Measurements from ENCODE around the gene MINDY4B. TPM values are rescaled to one million over a fixed set of nuclear protein-coding genes. Genes with fewer than 3 reads are reported as not detected.

Gene MINDY4B
- total and polyA plus RNA-seq, 2 of the 13 experiments (the other 11 are each of a cell fraction or from before 2014, with no cell fraction given): not detected

DNA sequence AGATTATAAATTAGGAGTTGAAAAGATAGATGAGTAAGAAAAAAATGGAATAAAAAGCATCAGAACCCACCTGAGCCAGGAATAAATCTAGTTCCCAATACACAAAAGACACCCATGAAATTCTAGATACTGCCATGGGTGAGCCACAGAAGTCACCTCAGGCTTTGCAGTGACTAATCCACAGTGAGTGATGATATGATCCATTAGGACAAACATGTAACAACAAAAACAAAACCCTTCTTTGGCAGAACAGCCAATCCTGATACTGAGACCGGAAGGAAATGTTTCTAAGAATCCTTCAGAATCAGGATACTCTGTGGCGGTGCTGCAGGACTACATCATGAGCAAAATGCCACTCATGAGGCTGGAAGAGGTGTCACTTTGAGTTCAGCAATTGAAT lies 15.0 kb upstream of the MINDY4B start (continued):
- TF ChIP-seq RNF219 (CRISPR knock-in tag; IDR thresholded peaks at IDR 0.05): no peak
- TF ChIP-seq ZFP41 (CRISPR knock-in tag; IDR thresholded peaks at IDR 0.05; ENCODE audit: borderline replicate concordance): no peak

DNA sequence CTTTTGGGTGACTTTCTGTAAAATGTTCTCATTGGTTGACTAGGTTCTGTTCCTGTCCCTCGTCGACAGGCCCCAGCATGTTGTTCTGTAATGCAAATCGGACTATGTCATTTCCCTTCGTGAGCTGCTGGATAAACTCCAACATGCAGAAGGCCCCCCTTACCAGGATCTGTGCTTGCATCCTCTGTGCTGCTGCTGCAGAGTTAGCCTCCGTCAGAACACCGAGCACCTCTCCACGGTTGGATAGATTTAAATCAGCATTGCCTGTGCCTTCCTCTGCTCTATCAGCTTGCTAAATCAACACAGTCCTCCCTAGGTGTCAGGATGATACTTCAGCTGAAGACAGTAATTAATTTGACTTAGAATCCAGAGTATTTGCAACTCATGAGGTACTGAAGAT lies 12.7 kb upstream of the MINDY4B start:
- 18% methylated on average over 7 of the region's 7 CpGs for WGBS (ENCODE audit: low lambda C conversion rate)
- Histone ChIP-seq H3K27ac (ENCODE audit: extremely low read length, insufficient read depth, low read length) (no peak overlapping the region), H3K36me3 (replicated peaks in 1 of 2; ENCODE audit: control insufficient read depth in 1 of 2, insufficient read depth in 2 of 2, low read length in 2 of 2) (no peaks in the 10 kb centered on the region), H3K4me2 (ENCODE audit: low read depth, low read length) (no peak overlapping the region), H3K27me3 (ENCODE audit: control insufficient read depth in 1 of 2, insufficient read depth in 2 of 2, low read length in 2 of 2) (peaks cover 0 to 2% of the 10 kb centered on the region in 2 experiments; a peak in 1 of 5 replicates), H2AFZ (ENCODE audit: low read length) (no peak overlapping the region), H3K9me3 (ENCODE audit: low read length) (no peaks in the 10 kb centered on the region), H3K4me3 (replicated peaks in 1 of 3; ENCODE audit: insufficient read depth in 1 of 3, low read depth in 2 of 3, low read length in 3 of 3) (no peak overlapping the region), H3K9ac (ENCODE audit: insufficient read depth, low read depth, low read length) (no peak overlapping the region), H3K79me2 (ENCODE audit: insufficient read depth, low read length) (no peaks in the 10 kb centered on the region), H4K20me1 (ENCODE audit: insufficient read depth, low read length) (no peaks in the 10 kb centered on the region), H3K4me1 (ENCODE audit: insufficient read depth, low read length) (no peaks in the 10 kb centered on the region)
- FAIRE-seq (no peak), DNase-seq (ENCODE audit: low spot score) (no peak), ATAC-seq (no peak)
- ChIA-PET POLR2A (no interaction called here), CTCF (ENCODE audit: low intra/inter-chr PET ratio, low total read pairs) (no interaction called here)
- no TSS peak for BruUV-seq (replicated peaks)
- in situ Hi-C loops (cut with HindIII; ENCODE audit: extremely low pct_ligation_motif_present, low pct_unique_long_range_greater_than_20kb) (no loop called here), intact Hi-C loops (cut with micrococcal nuclease; ENCODE audit: unreplicated experiment) (no loop called here)
- no peak for TF ChIP-seq ZNF782 (CRISPR knock-in tag; IDR thresholded peaks at IDR 0.05; ENCODE audit: borderline replicate concordance)
- TF ChIP-seq ZBTB46 (CRISPR knock-in tag; IDR thresholded peaks at IDR 0.05; ENCODE audit: borderline replicate concordance): no peak
- TF ChIP-seq, protein P1, sequence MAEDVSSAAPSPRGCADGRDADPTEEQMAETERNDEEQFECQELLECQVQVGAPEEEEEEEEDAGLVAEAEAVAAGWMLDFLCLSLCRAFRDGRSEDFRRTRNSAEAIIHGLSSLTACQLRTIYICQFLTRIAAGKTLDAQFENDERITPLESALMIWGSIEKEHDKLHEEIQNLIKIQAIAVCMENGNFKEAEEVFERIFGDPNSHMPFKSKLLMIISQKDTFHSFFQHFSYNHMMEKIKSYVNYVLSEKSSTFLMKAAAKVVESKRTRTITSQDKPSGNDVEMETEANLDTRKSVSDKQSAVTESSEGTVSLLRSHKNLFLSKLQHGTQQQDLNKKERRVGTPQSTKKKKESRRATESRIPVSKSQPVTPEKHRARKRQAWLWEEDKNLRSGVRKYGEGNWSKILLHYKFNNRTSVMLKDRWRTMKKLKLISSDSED (CRISPR knock-in tag; IDR thresholded peaks at IDR 0.05): no peak
- TF ChIP-seq PHF20 (CRISPR knock-in tag; IDR thresholded peaks at IDR 0.05): no peak
